Measurements from ENCODE around the gene IFI27L1. TPM values are rescaled to one million over a fixed set of nuclear protein-coding genes. Genes with fewer than 3 reads are reported as not detected.

The IFI27L1 gene
- total RNA-seq, 3 donors from 2014 or later (not counting 1 experiment from before 2014, with no cell fraction given): 10.1 to 15.1 (median 12.1) TPM

GRCh38 chr14:94110552-94111181, 29.6 kb downstream of the IFI27L1 start, which contains the start of gene IFI27:
Gene IFI27, plus strand, starts transcription at chr14:94110736.
- intact Hi-C loops (cut with micrococcal nuclease): no loop called here
- Histone ChIP-seq H3K4me1 (ENCODE audit: control insufficient read depth, insufficient read depth, low read length) (no peaks in the 10 kb centered on the region), H3K27me3 (ENCODE audit: control insufficient read depth, insufficient read depth, low read length) (no peaks in the 10 kb centered on the region), H3K9me3 (ENCODE audit: control insufficient read depth, insufficient read depth, low read length) (no peaks in the 10 kb centered on the region), H3K36me3 (ENCODE audit: control insufficient read depth, insufficient read depth, low read length) (no peaks in the 10 kb centered on the region), H3K4me3 (ENCODE audit: low read length) (no peak within 1 kb of the TSS), H3K27ac (ENCODE audit: low read length) (no peak within 1 kb of the TSS)
- DNase-seq: no peak
- no peaks in the 10 kb centered on the region for H3K36me3 Mint-ChIP-seq
- TF ChIP-seq, protein P1, sequence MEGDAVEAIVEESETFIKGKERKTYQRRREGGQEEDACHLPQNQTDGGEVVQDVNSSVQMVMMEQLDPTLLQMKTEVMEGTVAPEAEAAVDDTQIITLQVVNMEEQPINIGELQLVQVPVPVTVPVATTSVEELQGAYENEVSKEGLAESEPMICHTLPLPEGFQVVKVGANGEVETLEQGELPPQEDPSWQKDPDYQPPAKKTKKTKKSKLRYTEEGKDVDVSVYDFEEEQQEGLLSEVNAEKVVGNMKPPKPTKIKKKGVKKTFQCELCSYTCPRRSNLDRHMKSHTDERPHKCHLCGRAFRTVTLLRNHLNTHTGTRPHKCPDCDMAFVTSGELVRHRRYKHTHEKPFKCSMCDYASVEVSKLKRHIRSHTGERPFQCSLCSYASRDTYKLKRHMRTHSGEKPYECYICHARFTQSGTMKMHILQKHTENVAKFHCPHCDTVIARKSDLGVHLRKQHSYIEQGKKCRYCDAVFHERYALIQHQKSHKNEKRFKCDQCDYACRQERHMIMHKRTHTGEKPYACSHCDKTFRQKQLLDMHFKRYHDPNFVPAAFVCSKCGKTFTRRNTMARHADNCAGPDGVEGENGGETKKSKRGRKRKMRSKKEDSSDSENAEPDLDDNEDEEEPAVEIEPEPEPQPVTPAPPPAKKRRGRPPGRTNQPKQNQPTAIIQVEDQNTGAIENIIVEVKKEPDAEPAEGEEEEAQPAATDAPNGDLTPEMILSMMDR (IDR thresholded peaks at IDR 0.05): no peak
- 91% methylated on average over 14 of the region's 14 CpGs for WGBS (ENCODE audit: insufficient coverage)
- H3K9me3 Mint-ChIP-seq: no peaks in the 10 kb centered on the region
- no peak within 1 kb of the TSS for H3K27ac Mint-ChIP-seq
- no peak for ATAC-seq
- H3K4me1 Mint-ChIP-seq: no peaks in the 10 kb centered on the region
- H3K4me3 Mint-ChIP-seq: no peak within 1 kb of the TSS
- H3K27me3 Mint-ChIP-seq (ENCODE audit: low read depth in 2 of 2): peaks cover 7 to 17% of the 10 kb centered on the region in 2 donors

- H3K9me3 Mint-ChIP-seq: no peaks in the 10 kb centered on the region
- H3K36me3 Mint-ChIP-seq: no peaks in the 10 kb centered on the region
- Histone ChIP-seq H3K36me3 (ENCODE audit: control insufficient read depth, insufficient read depth, low read length) (no peaks in the 10 kb centered on the region), H3K4me1 (ENCODE audit: control insufficient read depth, insufficient read depth, low read length) (no peaks in the 10 kb centered on the region), H3K4me3 (ENCODE audit: low read length) (no peak overlapping the region), H3K27me3 (ENCODE audit: control insufficient read depth, insufficient read depth, low read length) (no peaks in the 10 kb centered on the region), H3K9me3 (ENCODE audit: control insufficient read depth, insufficient read depth, low read length) (no peaks in the 10 kb centered on the region), H3K27ac (ENCODE audit: low read length) (no peak overlapping the region)
- intact Hi-C loops (cut with micrococcal nuclease): no loop called here
- WGBS (ENCODE audit: insufficient coverage): 92% methylated on average over 20 of the region's 20 CpGs
- no peak overlapping the region for H3K27ac Mint-ChIP-seq
- H3K4me1 Mint-ChIP-seq: no peaks in the 10 kb centered on the region
- no peak overlapping the region for H3K4me3 Mint-ChIP-seq
- TF ChIP-seq, protein P1 (IDR thresholded peaks at IDR 0.05): no peak
- ATAC-seq (no peak), DNase-seq (no peak)
- H3K27me3 Mint-ChIP-seq (ENCODE audit: low read depth in 2 of 2): peaks cover 12 to 25% of the 10 kb centered on the region in 2 donors
These were observed 30.4 kb downstream of the IFI27L1 start for GRCh38 chr14:94111276-94112095.

GRCh38 chr14:94112513-94113063, 31.5 kb downstream of the IFI27L1 start:
- 84% methylated on average over 6 of the region's 6 CpGs for WGBS (ENCODE audit: insufficient coverage)
- peak overlapping the region in 1 of 2 donors; percentile 25 for H3K27ac Mint-ChIP-seq
- H3K27me3 Mint-ChIP-seq (ENCODE audit: low read depth in 2 of 2): peaks cover 20 to 36% of the 10 kb centered on the region in 2 donors
- intact Hi-C loops (cut with micrococcal nuclease): no loop called here
- Histone ChIP-seq H3K9me3 (ENCODE audit: control insufficient read depth, insufficient read depth, low read length) (no peaks in the 10 kb centered on the region), H3K4me3 (ENCODE audit: low read length) (no peak overlapping the region), H3K27me3 (ENCODE audit: control insufficient read depth, insufficient read depth, low read length) (no peaks in the 10 kb centered on the region), H3K36me3 (ENCODE audit: control insufficient read depth, insufficient read depth, low read length) (no peaks in the 10 kb centered on the region), H3K4me1 (ENCODE audit: control insufficient read depth, insufficient read depth, low read length) (no peaks in the 10 kb centered on the region), H3K27ac (ENCODE audit: low read length) (no peak overlapping the region)
- ATAC-seq (no peak), DNase-seq (no peak)
- peaks cover 0 to 2% of the 10 kb centered on the region in 2 donors for H3K4me1 Mint-ChIP-seq
- no peaks in the 10 kb centered on the region for H3K9me3 Mint-ChIP-seq
- TF ChIP-seq, protein P1 (IDR thresholded peaks at IDR 0.05): no peak
- H3K36me3 Mint-ChIP-seq: no peaks in the 10 kb centered on the region
- H3K4me3 Mint-ChIP-seq: no peak overlapping the region

All from natural killer cell (primary cell).